ENCODE data around the gene UNC93B1. TPM values are rescaled to one million over a fixed set of nuclear protein-coding genes. Genes with fewer than 3 reads are reported as not detected.

UNC93B1 gene
- total RNA-seq, 2 experiments from 2014 or later: 44.0 to 52.1 TPM

DNA sequence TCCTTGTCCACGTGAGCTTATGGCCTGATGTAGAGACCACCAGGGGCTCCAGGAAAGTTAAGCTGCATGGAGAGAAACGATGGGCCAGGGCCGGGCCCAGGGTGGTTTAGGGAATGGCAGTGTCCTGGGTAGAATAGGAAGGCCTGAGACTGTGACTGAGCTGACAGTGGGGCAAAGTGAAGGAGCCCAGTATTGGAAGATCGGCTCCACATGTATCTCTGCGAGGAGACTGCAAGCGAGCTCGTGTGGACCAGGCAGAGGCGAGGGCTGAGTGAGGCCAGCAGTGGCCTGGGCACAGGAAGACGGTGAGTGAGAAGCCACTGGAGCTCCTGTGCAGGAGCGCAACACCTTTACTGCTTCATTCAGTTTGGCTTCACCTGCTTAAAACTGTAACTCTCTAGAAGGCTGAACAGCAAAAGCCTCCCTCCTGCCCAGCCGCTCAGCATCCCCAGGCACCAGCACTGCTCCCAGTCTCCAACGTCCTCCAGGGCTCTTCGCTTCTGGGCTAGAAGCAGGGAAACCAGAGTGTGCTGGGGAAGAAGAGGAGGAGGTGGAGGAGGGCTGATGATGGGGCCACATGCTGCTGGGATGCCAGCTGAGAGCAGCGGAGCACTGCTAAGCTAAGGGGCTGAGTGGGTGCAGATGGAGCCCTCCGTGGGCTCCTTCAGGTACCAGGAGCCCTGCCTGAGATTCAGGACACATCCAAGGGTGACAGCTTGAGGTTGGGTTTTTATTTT lies 48.4 kb upstream of the UNC93B1 start:
- no peaks in the 10 kb centered on the region for H3K79me2 ChIP-seq (ENCODE audit: insufficient read depth, low read depth, low read length)
- no peaks in the 10 kb centered on the region for H3K4me1 ChIP-seq (ENCODE audit: insufficient read depth, low read length, poor library complexity, severe bottlenecking)
- ChIA-PET POLR2A (no interaction called here), CTCF (ENCODE audit: unreplicated experiment) (no interaction called here)
- intact Hi-C loops (cut with micrococcal nuclease; ENCODE audit: unreplicated experiment): no loop called here
- no peak overlapping the region for H3K4me3 ChIP-seq (ENCODE audit: low read depth, low read length, poor library complexity, severe bottlenecking)
- H4K20me1 ChIP-seq (ENCODE audit: insufficient read depth, low read length): no peaks in the 10 kb centered on the region
- no peaks in the 10 kb centered on the region for H3K9me3 ChIP-seq (ENCODE audit: low read length)
- H3K4me2 ChIP-seq (ENCODE audit: low read length): no peak overlapping the region
- no peaks in the 10 kb centered on the region for H3K9me2 ChIP-seq (ENCODE audit: insufficient read depth, low read length)
- no peak overlapping the region for H3K27ac ChIP-seq (ENCODE audit: low read depth, low read length, poor library complexity, severe bottlenecking)
- H3K36me3 ChIP-seq (ENCODE audit: insufficient read depth, low read length): peaks cover 59% of the 10 kb centered on the region
- BruUV-seq (replicated peaks): no TSS peak
- DNase-seq (ENCODE audit: low spot score): no peak
- TF ChIP-seq CTCF (conservative IDR thresholded peaks at IDR 0.05; ENCODE audit: low read length): no peak
- TF ChIP-seq EZH2phosphoT487 (IDR thresholded peaks at IDR 0.05; ENCODE audit: borderline replicate concordance, low read depth, low read length): no peak
- no peak overlapping the region for H2AFZ ChIP-seq (ENCODE audit: low read length)

DNA sequence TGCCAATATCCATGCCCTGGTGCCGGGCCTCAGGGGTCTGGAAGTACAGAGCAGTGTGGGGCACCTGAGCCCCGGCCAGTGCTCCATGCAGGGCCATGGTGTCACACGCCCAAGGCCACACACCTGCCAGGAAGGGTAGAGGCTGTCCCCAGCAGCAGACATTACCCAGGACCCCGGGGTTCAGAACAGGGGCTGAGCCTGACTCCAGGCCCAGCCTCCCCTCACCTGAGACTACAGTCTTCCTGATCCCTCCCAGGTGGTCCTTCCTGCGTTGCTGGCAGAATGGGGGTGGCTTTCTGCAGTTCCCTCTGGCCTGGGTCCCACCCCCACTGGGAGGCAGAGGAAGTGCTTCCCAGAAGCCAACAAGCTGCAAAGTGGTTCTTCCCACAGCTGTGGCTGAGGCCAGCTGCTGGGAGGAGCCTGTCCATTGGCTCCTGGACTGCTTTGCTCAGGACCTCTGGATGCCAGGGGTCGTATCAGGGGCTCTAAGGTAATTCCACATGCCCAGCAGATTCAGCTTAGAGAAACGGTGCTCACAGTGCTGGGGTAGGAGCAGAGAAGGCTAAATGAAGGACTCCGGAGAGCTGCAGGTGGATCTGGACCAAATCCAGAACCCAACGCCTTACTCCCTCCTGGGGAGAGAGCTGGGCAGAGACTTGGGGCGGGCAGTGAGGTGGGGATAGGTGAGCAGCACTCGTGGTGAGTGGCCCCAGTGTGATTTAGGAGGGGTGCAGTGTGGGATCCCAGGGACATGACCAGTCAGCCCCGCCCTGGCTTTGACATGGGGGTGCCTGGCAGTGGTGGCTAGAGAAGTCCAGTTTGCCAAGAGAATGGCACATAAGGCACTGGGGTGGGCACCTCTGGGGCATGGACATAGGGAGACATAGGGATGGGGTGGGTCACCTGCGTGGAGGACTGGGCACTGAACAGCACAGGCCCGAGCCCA lies 47.6 kb upstream of the UNC93B1 start:
- no peak for DNase-seq (ENCODE audit: low spot score)
- no peak overlapping the region for H3K4me2 ChIP-seq (ENCODE audit: low read length)
- no peaks in the 10 kb centered on the region for H3K4me1 ChIP-seq (ENCODE audit: insufficient read depth, low read length, poor library complexity, severe bottlenecking)
- H3K9me2 ChIP-seq (ENCODE audit: insufficient read depth, low read length): no peaks in the 10 kb centered on the region
- TF ChIP-seq EZH2phosphoT487 (IDR thresholded peaks at IDR 0.05; ENCODE audit: borderline replicate concordance, low read depth, low read length) (no peak), CTCF (conservative IDR thresholded peaks at IDR 0.05; ENCODE audit: low read length) (no peak)
- intact Hi-C loops (cut with micrococcal nuclease; ENCODE audit: unreplicated experiment): no loop called here
- H2AFZ ChIP-seq (ENCODE audit: low read length): no peak overlapping the region
- no peaks in the 10 kb centered on the region for H3K79me2 ChIP-seq (ENCODE audit: insufficient read depth, low read depth, low read length)
- ChIA-PET CTCF (ENCODE audit: unreplicated experiment) (no interaction called here), POLR2A (no interaction called here)
- BruUV-seq (replicated peaks): no TSS peak
- H3K4me3 ChIP-seq (ENCODE audit: low read depth, low read length, poor library complexity, severe bottlenecking): no peak overlapping the region
- peaks cover 61% of the 10 kb centered on the region for H3K36me3 ChIP-seq (ENCODE audit: insufficient read depth, low read length)
- H4K20me1 ChIP-seq (ENCODE audit: insufficient read depth, low read length): no peaks in the 10 kb centered on the region
- no peak overlapping the region for H3K27ac ChIP-seq (ENCODE audit: low read depth, low read length, poor library complexity, severe bottlenecking)
- H3K9me3 ChIP-seq (ENCODE audit: low read length): no peaks in the 10 kb centered on the region
